Right cardiac atrium (tissue), 5 donors: ENCODE results near the gene TSHZ3. TPM values are rescaled to one million over a fixed set of nuclear protein-coding genes. Genes with fewer than 3 reads are reported as not detected.
A peak's percentile ranks its signal among the peaks of the same experiment; 100 is the strongest.

Source experiments
- ATAC-seq, 2 donors: fragments of 200-7000 bp; cut with Tn5 transposase; one replicate each; pipeline versions ENCODE4 v1.8.0 to v1.9.1; 2020; ENCODE audit warnings: moderate library complexity in 2 of 2, mild to moderate bottlenecking in 1 of 2
- DNase-seq, 3 donors: peaks; one replicate each; pipeline ENCODE4 v3.0.0-alpha.2; 2020
- H3K27ac ChIP-seq: one replicate; pipeline ENCODE4 v1.5.1; 2013; ENCODE audit warnings: mild to moderate bottlenecking, low read length, control low read depth, moderate library complexity
- H3K27me3 ChIP-seq: one replicate; pipeline ENCODE4 v1.6.1; 2013; ENCODE audit not compliant: control insufficient read depth, insufficient read depth
- H3K4me1 ChIP-seq: one replicate; pipeline ENCODE4 v1.6.1; 2013; ENCODE audit warnings: low read length; ENCODE audit not compliant: control insufficient read depth, insufficient read depth
- H3K4me3 ChIP-seq: one replicate; pipeline ENCODE4 v1.5.1; 2013; ENCODE audit warnings: low read length, control low read depth
- H3K9me3 ChIP-seq: one replicate; pipeline ENCODE4 v1.6.1; 2013; ENCODE audit warnings: low read length; ENCODE audit not compliant: control insufficient read depth
- WGBS: extraction: QIAGEN DNeasy Blood & Tissue Kit; methylation state at CpG from one replicate; pipeline ENCODE4 v1.1.7; 2013; 5-methylcytosine and 5-hydroxymethylcytosine counted together
- intact Hi-C, 4 donors: fragments of 100-400 bp; cut with DNase I; formaldehyde crosslinking; loops; one replicate each; pipeline versions ENCODE4 v1.11.0 to v1.14.0; 2022 to 2023
- polyA plus RNA-seq: library from polyadenylated mRNA; stranded (reverse); fragments of 200-250 nt; gene quantifications from one replicate; pipeline ENCODE4 v1.2.3, GENCODE V29; 2013
- total RNA-seq, 4 donors: library from RNA; stranded (reverse); fragmentation: NEBNext Ultra II Directional; extraction: Animal tissue kit (Norgen Biotek cat#: 25700); gene quantifications; one replicate each; pipeline ENCODE4 v1.2.1, GENCODE V29; 2021
- donor health status: healthy with polysubstance abuse.
- donor health status: DM: no; HTN: yes; CAD: no.
- donor health status: DM: no; HTN: no; CAD: no.
- donor health status: DM: no; HTN: yes; CAD: no; lungs with severe emphysema.
- donor health status: DM: yes; HTN: yes; CAD: no.

TSHZ3 gene
- total and polyA plus RNA-seq, 5 donors = 1.5 to 7.0 (median 3.9) TPM

GRCh38 chr19:31280287-31281006 lies 68.8 kb downstream of the TSHZ3 start:
- ATAC-seq = no peak
- peak in 1 of 3 donors; percentile 17 for DNase-seq
- intact Hi-C loops = no loop called here
- Histone ChIP-seq H3K27me3 (no peaks in the 10 kb centered on the region), H3K4me1 (no peaks in the 10 kb centered on the region), H3K27ac (no peak overlapping the region), H3K4me3 (no peak overlapping the region), H3K9me3 (no peaks in the 10 kb centered on the region)
- WGBS = 86% methylated on average over 11 of the region's 11 CpGs

GRCh38 chr19:31279436-31279765 lies 69.8 kb downstream of the TSHZ3 start:
- DNase-seq (peak in 1 of 3 donors; percentile 16), ATAC-seq (no peak)
- H3K9me3 ChIP-seq = no peaks in the 10 kb centered on the region
- H3K4me1 ChIP-seq = no peaks in the 10 kb centered on the region
- intact Hi-C loops = no loop called here
- H3K27ac ChIP-seq = no peak overlapping the region
- no peak overlapping the region for H3K4me3 ChIP-seq
- no peaks in the 10 kb centered on the region for H3K27me3 ChIP-seq
- 93% methylated on average over 16 of the region's 16 CpGs for WGBS

GRCh38 chr19:31278555-31279435 lies 70.4 kb downstream of the TSHZ3 start:
- 93% methylated on average over 37 of the region's 37 CpGs for WGBS
- DNase-seq (peak in 1 of 3 donors; percentile 16), ATAC-seq (no peak)
- no peaks in the 10 kb centered on the region for H3K4me1 ChIP-seq
- intact Hi-C loops = no loop called here
- H3K27ac ChIP-seq = no peak overlapping the region
- H3K9me3 ChIP-seq = no peaks in the 10 kb centered on the region
- no peaks in the 10 kb centered on the region for H3K27me3 ChIP-seq
- H3K4me3 ChIP-seq = no peak overlapping the region

- 88% methylated on average over 17 of the region's 17 CpGs for WGBS
- no peak overlapping the region for H3K4me3 ChIP-seq
- intact Hi-C loops = no loop called here
- ATAC-seq (no peak), DNase-seq (peak in 1 of 3 donors; percentile 18)
- no peaks in the 10 kb centered on the region for H3K4me1 ChIP-seq
- no peaks in the 10 kb centered on the region for H3K27me3 ChIP-seq
- H3K9me3 ChIP-seq = no peaks in the 10 kb centered on the region
- H3K27ac ChIP-seq = no peak overlapping the region
These were observed 71.7 kb downstream of the TSHZ3 start for GRCh38 chr19:31277516-31277915.

- no peak overlapping the region for H3K27ac ChIP-seq
- intact Hi-C loops = no loop called here
- no peaks in the 10 kb centered on the region for H3K4me1 ChIP-seq
- WGBS = 94% methylated on average over 16 of the region's 16 CpGs
- no peaks in the 10 kb centered on the region for H3K27me3 ChIP-seq
- H3K4me3 ChIP-seq = no peak overlapping the region
- peak in 1 of 3 donors; percentile 15 for DNase-seq
- H3K9me3 ChIP-seq = no peaks in the 10 kb centered on the region
- no peak for ATAC-seq
These were observed 72.4 kb downstream of the TSHZ3 start for GRCh38 chr19:31276831-31277230.

- ATAC-seq (no peak), DNase-seq (no peak)
- Histone ChIP-seq H3K4me3 (no peak overlapping the region), H3K4me1 (no peaks in the 10 kb centered on the region), H3K9me3 (no peaks in the 10 kb centered on the region), H3K27ac (no peak overlapping the region), H3K27me3 (no peaks in the 10 kb centered on the region)
- 66% methylated on average over 2 of the region's 2 CpGs for WGBS
- intact Hi-C loops = no loop called here
These were observed 74.2 kb downstream of the TSHZ3 start for GRCh38 chr19:31275068-31275334.

- no peak overlapping the region for H3K27ac ChIP-seq
- ATAC-seq (no peak), DNase-seq (peak in 1 of 3 donors; percentile 13)
- no peaks in the 10 kb centered on the region for H3K9me3 ChIP-seq
- WGBS = 84% methylated on average over 19 of the region's 19 CpGs
- H3K4me1 ChIP-seq = no peaks in the 10 kb centered on the region
- no peaks in the 10 kb centered on the region for H3K27me3 ChIP-seq
- no peak overlapping the region for H3K4me3 ChIP-seq
- intact Hi-C loops = no loop called here
These were observed 74.8 kb downstream of the TSHZ3 start for GRCh38 chr19:31274251-31275067.

GRCh38 chr19:31272583-31273106 lies 76.6 kb downstream of the TSHZ3 start:
- no peak overlapping the region for H3K4me3 ChIP-seq
- H3K4me1 ChIP-seq = no peaks in the 10 kb centered on the region
- intact Hi-C loops = no loop called here
- H3K9me3 ChIP-seq = no peaks in the 10 kb centered on the region
- ATAC-seq = no peak
- no peak overlapping the region for H3K27ac ChIP-seq
- no peaks in the 10 kb centered on the region for H3K27me3 ChIP-seq
- DNase-seq = peak in 1 of 3 donors; percentile 24
- 94% methylated on average over 15 of the region's 15 CpGs for WGBS

GRCh38 chr19:31271306-31271911 lies 77.8 kb downstream of the TSHZ3 start:
- Histone ChIP-seq H3K9me3 (no peaks in the 10 kb centered on the region), H3K4me3 (no peak overlapping the region), H3K4me1 (no peaks in the 10 kb centered on the region), H3K27ac (no peak overlapping the region), H3K27me3 (no peaks in the 10 kb centered on the region)
- DNase-seq (no peak), ATAC-seq (no peak)
- intact Hi-C loops = no loop called here
- 62% methylated on average over 12 of the region's 12 CpGs for WGBS

- no peak overlapping the region for H3K27ac ChIP-seq
- peak; percentile 29 to 66 for ATAC-seq
- H3K4me3 ChIP-seq = no peak overlapping the region
- H3K4me1 ChIP-seq = no peaks in the 10 kb centered on the region
- H3K9me3 ChIP-seq = no peaks in the 10 kb centered on the region
- peak in 2 of 3 donors; percentile 46 to 53 for DNase-seq
- WGBS = 69% methylated on average over 6 of the region's 6 CpGs
- H3K27me3 ChIP-seq = no peaks in the 10 kb centered on the region
- intact Hi-C loops = no loop called here
These were observed 78.3 kb downstream of the TSHZ3 start for GRCh38 chr19:31270897-31271296.
